ENCODE results near the gene C17orf67.

The C17orf67 gene

GRCh38 chr17:56809820-56810179, 23.9 kb downstream of the C17orf67 start:
- DNase-seq (ENCODE audit: insufficient read length, low spot score) (no peak), FAIRE-seq (no peak)

- DNase-seq (ENCODE audit: insufficient read length, low spot score) (no peak), FAIRE-seq (no peak)
Measured at GRCh38 chr17:56809106-56809819, 24.5 kb downstream of the C17orf67 start.

DNA sequence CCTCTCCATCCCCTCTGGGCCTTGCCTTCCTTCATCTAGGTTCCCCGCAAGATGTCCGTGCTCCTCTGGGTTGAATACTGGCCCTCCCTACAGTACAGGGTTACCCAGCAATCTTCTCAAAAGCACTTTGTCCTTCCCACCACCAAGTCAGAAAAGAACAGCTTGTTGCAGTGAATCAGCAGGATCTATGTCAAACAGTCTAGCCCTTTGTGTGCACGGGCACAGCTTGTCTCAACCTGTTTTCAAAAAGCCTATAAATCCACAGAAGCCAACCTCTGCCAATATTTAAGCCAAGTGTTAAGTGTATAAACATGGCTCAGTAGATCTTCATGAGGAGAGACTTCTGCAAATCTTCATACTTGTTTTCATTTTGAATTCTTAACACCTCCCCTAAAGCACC, 25.2 kb downstream of the C17orf67 start:
- FAIRE-seq: no peak
- DNase-seq (ENCODE audit: insufficient read length, low spot score): no peak

- no peak for DNase-seq (ENCODE audit: insufficient read length, low spot score)
- no peak for FAIRE-seq
Measured at GRCh38 chr17:56807723-56808122, 26.0 kb downstream of the C17orf67 start.

DNA sequence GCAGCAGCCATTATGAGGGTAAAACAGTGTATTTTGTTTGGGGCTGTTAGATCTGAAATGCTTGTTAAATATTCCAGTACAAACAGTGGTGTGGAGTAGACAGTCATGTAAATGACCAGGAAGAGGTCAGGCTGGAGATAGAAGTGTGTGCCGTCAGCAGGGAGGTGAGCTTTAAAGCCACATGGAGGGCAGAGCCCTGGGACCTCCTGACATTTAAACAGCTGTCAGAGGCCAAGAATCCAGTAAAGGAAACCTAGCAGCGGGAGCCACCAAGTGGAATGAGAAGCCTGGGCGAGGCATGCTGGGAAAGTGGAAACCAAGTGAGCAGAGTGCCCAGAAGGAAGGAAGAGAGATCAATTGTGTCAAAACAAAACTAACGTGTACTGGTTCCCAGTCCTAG, 26.8 kb downstream of the C17orf67 start:
- DNase-seq (ENCODE audit: insufficient read length, low spot score) (no peak), FAIRE-seq (no peak)

- DNase-seq (ENCODE audit: insufficient read length, low spot score) (no peak), FAIRE-seq (no peak)
Measured at GRCh38 chr17:56804454-56804853, 29.3 kb downstream of the C17orf67 start.

- no peak for FAIRE-seq
- no peak for DNase-seq (ENCODE audit: insufficient read length, low spot score)
Measured at GRCh38 chr17:56803071-56803470, 30.6 kb downstream of the C17orf67 start.

DNA sequence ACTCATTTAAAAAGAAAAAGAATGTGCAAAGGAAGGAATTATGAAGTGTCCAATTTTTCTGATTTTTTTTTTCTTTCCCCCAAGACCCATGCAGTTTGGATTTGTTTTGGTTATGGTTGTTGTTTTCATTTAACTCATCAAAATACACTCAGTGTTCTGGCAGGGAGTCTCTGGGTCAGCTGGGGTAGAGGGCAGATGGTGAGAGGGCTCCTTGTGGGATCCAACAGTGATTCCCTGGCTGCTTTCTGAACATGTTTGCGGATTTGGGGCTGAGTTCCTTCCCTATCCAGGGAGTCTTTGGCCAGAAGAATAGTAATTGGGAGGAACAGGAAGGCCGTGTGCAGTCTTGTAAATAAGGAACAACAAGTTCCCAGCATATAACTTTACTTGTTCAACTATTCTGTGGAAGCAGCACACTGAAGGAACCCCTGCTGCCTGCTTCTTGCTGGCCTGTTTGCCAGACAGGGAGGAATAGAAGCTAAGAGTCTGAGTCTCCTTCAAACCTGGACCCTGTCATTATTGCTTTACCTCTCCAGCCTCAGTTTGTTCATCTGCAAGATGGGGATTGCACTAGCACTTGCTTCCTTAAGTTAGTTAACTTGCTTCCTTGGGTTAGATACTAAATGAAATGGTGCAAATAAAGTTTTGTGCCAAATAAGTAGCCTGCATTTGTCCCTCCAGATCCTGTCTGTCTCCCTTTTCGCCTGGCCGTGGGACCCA, 32.1 kb downstream of the C17orf67 start:
- FAIRE-seq (no peak), DNase-seq (ENCODE audit: insufficient read length, low spot score) (no peak)

DNA sequence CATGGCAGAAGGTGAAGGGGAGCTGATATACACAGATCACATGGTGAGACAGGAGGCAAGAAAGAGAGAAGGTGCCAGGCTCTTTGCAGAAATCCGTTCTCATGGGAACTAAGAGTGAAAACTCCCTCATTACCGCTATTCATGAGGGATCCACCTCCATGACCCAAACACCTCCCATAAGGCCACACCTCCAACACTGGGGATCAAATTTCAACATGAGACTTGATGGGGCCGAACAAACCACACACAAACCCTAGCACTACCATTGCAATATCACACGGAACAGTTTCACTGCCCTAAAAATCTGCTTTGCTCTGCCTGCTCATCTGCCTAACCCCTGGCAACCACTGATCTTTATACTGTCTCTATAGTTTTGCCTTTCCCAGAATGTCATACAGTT, 34.8 kb downstream of the C17orf67 start:
- FAIRE-seq (no peak), DNase-seq (ENCODE audit: insufficient read length, low spot score) (no peak)

DNA sequence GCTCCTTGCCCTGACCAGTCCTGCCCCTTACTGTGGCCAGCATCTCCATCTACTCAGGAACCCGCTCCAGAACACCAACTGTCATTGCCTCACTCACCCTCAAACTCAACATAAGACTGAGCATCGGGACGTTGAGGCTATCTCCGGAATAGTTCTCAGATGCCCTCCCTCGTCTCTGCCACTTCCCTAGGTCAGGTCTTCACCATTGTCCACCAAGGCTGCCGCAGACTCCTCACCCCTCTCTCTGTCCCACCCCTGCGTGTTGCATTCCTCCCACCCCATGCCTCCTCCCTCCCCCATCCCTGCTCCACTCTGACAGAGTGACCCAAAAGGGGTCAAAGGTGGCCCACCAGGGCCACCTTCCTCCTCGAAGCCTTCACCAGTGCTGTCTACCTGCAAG, 37.2 kb downstream of the C17orf67 start:
- FAIRE-seq (no peak), DNase-seq (ENCODE audit: insufficient read length, low spot score) (no peak)

- FAIRE-seq (no peak), DNase-seq (ENCODE audit: insufficient read length, low spot score) (no peak)
Measured at GRCh38 chr17:56795221-56795865, 38.4 kb downstream of the C17orf67 start.

DNA sequence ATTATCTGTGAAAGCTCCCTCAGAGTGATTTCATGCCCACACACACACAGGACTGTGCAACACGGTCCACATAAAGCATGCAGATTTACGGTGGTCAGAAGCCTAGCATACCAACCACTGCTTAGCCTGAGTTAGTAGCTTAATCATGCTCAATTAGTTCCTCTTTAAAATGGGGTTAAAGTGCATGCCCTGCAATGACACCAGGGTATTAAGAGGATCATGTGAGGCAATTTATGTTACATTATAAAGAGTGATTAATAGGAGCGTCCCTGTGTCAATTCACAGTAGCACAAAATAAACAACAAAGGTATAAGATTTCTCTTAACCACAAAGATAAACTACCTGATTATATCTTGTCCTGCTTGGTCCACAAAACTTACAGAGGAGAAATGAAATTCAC, 39.8 kb downstream of the C17orf67 start:
- DNase-seq (ENCODE audit: insufficient read length, low spot score) (no peak), FAIRE-seq (no peak)

GRCh38 chr17:56793531-56793930, 40.2 kb downstream of the C17orf67 start:
- no peak for FAIRE-seq

GRCh38 chr17:56792267-56792666, 41.5 kb downstream of the C17orf67 start:
- no peak for FAIRE-seq

More at GRCh38 chr17:56793531-56793930, 40.2 kb downstream of the C17orf67 start:
- DNase-seq (ENCODE audit: insufficient read length, low spot score): no peak

DNA sequence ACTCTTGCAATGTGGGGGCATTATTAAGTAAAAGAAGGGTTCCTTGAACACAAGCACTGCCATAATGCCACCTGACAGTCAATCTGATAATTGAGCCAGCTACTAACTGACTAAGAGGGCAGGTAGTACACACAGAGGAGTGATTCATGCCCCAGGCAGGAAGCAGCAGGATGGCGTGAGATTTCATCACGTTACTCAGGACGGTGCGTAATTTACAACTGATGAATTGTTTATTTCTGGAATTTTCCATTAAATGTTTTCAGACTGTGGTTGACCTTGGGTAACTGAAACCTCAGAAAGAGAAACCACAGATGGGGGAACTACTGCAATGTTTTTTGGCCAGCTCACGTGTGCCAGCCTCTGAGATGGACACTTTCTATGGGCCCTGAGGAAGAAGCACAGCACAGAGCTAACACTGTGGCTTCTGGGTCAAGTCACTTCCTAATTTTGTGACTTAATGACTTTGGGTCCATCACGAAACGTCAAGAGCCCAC, 46.7 kb downstream of the C17orf67 start:
- DNase-seq (ENCODE audit: insufficient read length, low spot score) (peak; percentile 23), FAIRE-seq (peak; percentile 87)

More at GRCh38 chr17:56792267-56792666, 41.5 kb downstream of the C17orf67 start:
- no peak for DNase-seq (ENCODE audit: insufficient read length, low spot score)

GRCh38 chr17:56785997-56786680, 47.6 kb downstream of the C17orf67 start:
- DNase-seq (ENCODE audit: insufficient read length, low spot score) (no peak), FAIRE-seq (no peak)

- DNase-seq (ENCODE audit: insufficient read length, low spot score): no peak
- no peak for FAIRE-seq
Measured at GRCh38 chr17:56785405-56785804, 48.3 kb downstream of the C17orf67 start.

GRCh38 chr17:56782338-56782737, 51.4 kb downstream of the C17orf67 start:
- DNase-seq (ENCODE audit: insufficient read length, low spot score) (no peak), FAIRE-seq (peak; percentile 48)

GRCh38 chr17:56781906-56782305, 51.8 kb downstream of the C17orf67 start:
- FAIRE-seq: no peak
- DNase-seq (ENCODE audit: insufficient read length, low spot score): no peak

- peak; percentile 67 for DNase-seq (ENCODE audit: insufficient read length, low spot score)
- peak; percentile 92 for FAIRE-seq
Measured at GRCh38 chr17:56779898-56780777, 53.6 kb downstream of the C17orf67 start.
